HG03342 (cell line): ENCODE data around the gene KLF2.

ENCODE experiments used
- ATAC-seq: cut with Tn5 transposase; IDR thresholded peaks from one replicate; pipeline ENCODE4 v1.9.1; 2021; ENCODE audit warnings: mild to moderate bottlenecking, moderate library complexity; ENCODE audit not compliant: unreplicated experiment

The KLF2 gene

GRCh38 chr19:16375157-16375935 is 50.7 kb downstream of the KLF2 start:
- ATAC-seq = no peak

GRCh38 chr19:16375936-16376185 is 51.2 kb downstream of the KLF2 start:
- no peak for ATAC-seq

- no peak for ATAC-seq
Observed at GRCh38 chr19:16376241-16376640, 51.6 kb downstream of the KLF2 start.

- no peak for ATAC-seq
Observed at GRCh38 chr19:16376649-16377048, 52.0 kb downstream of the KLF2 start.

GRCh38 chr19:16377521-16377920 is 52.9 kb downstream of the KLF2 start:
- ATAC-seq = no peak
